HepG2 (cell line): ENCODE data around the gene DAB2IP. TPM values are rescaled to one million over a fixed set of nuclear protein-coding genes. Genes with fewer than 3 reads are reported as not detected.
A peak's percentile ranks its signal among the peaks of the same experiment; 100 is the strongest.

Experiments used
- ARHGAP35 ChIP-seq: sonication (generic); formaldehyde crosslinking; IDR thresholded peaks from 2 replicates; pipeline ENCODE4 v1.9.0; 2022; ENCODE audit warnings: mild to moderate bottlenecking, inconsistent platforms, moderate library complexity, missing genetic modification reagents, borderline replicate concordance
- FOXM1 ChIP-seq: sonication (generic); formaldehyde crosslinking; IDR thresholded peaks from 2 replicates; pipeline ENCODE4 v1.5.0; 2020; ENCODE audit warnings: missing genetic modification reagents
- GABPB1 ChIP-seq: IDR thresholded peaks from 2 replicates; pipeline ENCODE4 v1.6.1; 2016; ENCODE audit warnings: mild to moderate bottlenecking, missing genetic modification reagents, moderate library complexity, missing compliant biosample characterization
- GATAD2A ChIP-seq: IDR thresholded peaks from 2 replicates; pipeline ENCODE4 v1.6.1; 2016
- KDM6A ChIP-seq: IDR thresholded peaks from 2 replicates; pipeline ENCODE4 v1.6.1; 2016; ENCODE audit warnings: low read depth
- KLF13 ChIP-seq: sonication (generic); formaldehyde crosslinking; IDR thresholded peaks from 2 replicates; pipeline ENCODE4 v1.4.0; 2020; ENCODE audit warnings: mild to moderate bottlenecking, missing genetic modification reagents
- MTA3 ChIP-seq: sonication (generic); formaldehyde crosslinking; IDR thresholded peaks from 2 replicates; pipeline ENCODE4 v1.4.0; 2020; ENCODE audit warnings: missing genetic modification reagents
- MTERF4 ChIP-seq: sonication (generic); formaldehyde crosslinking; IDR thresholded peaks from 2 replicates; pipeline ENCODE4 v1.8.0; 2023; ENCODE audit warnings: mild to moderate bottlenecking, missing genetic modification reagents
- MXD4 ChIP-seq: IDR thresholded peaks from 2 replicates; pipeline ENCODE4 v1.6.1; 2016; ENCODE audit warnings: mild to moderate bottlenecking, missing biosample characterization, missing genetic modification reagents
- RFX1 ChIP-seq: fragments of 450-650 bp; IDR thresholded peaks from 2 replicates; pipeline ENCODE4 v1.6.1; 2017
- SMARCC2 ChIP-seq: fragments of 450-650 bp; IDR thresholded peaks from 2 replicates; pipeline ENCODE4 v1.6.1; 2017; ENCODE audit warnings: antibody characterized with exemption, mild to moderate bottlenecking
- STAT6 ChIP-seq: sonication (generic); formaldehyde crosslinking; IDR thresholded peaks from 2 replicates; pipeline ENCODE4 v1.4.0; 2020; ENCODE audit warnings: missing genetic modification reagents, mild to moderate bottlenecking, borderline replicate concordance
- TOPORS ChIP-seq: sonication (generic); formaldehyde crosslinking; IDR thresholded peaks from 2 replicates; pipeline ENCODE4 v1.8.0; 2023; ENCODE audit warnings: mild to moderate bottlenecking, missing genetic modification reagents
- ZFP62 ChIP-seq: sonication (generic); formaldehyde crosslinking; IDR thresholded peaks from 2 replicates; pipeline ENCODE4 v1.4.0; 2020; ENCODE audit warnings: missing genetic modification reagents
- ZNF350 ChIP-seq: sonication (generic); formaldehyde crosslinking; IDR thresholded peaks from 2 replicates; pipeline ENCODE4 v1.4.0; 2020; ENCODE audit warnings: mild to moderate bottlenecking, low read depth, missing genetic modification reagents, borderline replicate concordance
- ZNF672 ChIP-seq: sonication (generic); formaldehyde crosslinking; IDR thresholded peaks from 2 replicates; pipeline ENCODE4 v1.8.1; 2022; ENCODE audit warnings: missing genetic modification reagents
- ZNF780A ChIP-seq: sonication (generic); formaldehyde crosslinking; IDR thresholded peaks from 2 replicates; pipeline ENCODE4 v1.8.0; 2022; ENCODE audit warnings: mild to moderate bottlenecking, missing genetic modification reagents, moderate library complexity
- ZNF790 ChIP-seq: sonication (generic); formaldehyde crosslinking; IDR thresholded peaks from 2 replicates; pipeline ENCODE4 v1.8.0; 2022; ENCODE audit warnings: missing genetic modification reagents, mild to moderate bottlenecking, borderline replicate concordance
- ZNF879 ChIP-seq: sonication (generic); formaldehyde crosslinking; IDR thresholded peaks from 2 replicates; pipeline ENCODE4 v1.8.1; 2023; ENCODE audit warnings: missing genetic modification reagents
- polyA plus RNA-seq, 8 experiments: library from polyadenylated mRNA; depleted of rRNA in 3 of 8; stranded (reverse) in 7 of 8; unstranded in 1 of 8; fragments of >200 nt; fragmentation: Illumina TruSeq in 4 of 8; extraction: Trizol in 4 of 8; gene quantifications; 2 replicates each; pipeline versions ENCODE4 v1.2.1 to v1.2.3, GENCODE V29; 2011 to 2016; ENCODE audit warnings: low read depth in 4 of 8, missing spikeins in 1 of 8, mixed read lengths in 1 of 8; ENCODE audit not compliant: insufficient read depth in 1 of 8
- total RNA-seq, 5 experiments: library from RNA; depleted of rRNA; stranded (reverse); fragments of >200 nt; fragmentation: Illumina TruSeq; extraction: Trizol; gene quantifications; 2 replicates each; pipeline ENCODE4 v1.2.3, GENCODE V29; 2016; ENCODE audit warnings: low read depth in 1 of 5
- TF ChIP-seq, protein P1 (sequence below): sonication (generic); formaldehyde crosslinking; IDR thresholded peaks from 2 replicates; pipeline ENCODE4 v1.5.1; 2020; ENCODE audit warnings: missing genetic modification reagents, mild to moderate bottlenecking, borderline replicate concordance

Gene DAB2IP
- total and polyA plus RNA-seq, 2 of the 13 experiments (the other 11 are each of a cell fraction or from before 2014, with no cell fraction given): 25.3 to 37.9 TPM

DNA sequence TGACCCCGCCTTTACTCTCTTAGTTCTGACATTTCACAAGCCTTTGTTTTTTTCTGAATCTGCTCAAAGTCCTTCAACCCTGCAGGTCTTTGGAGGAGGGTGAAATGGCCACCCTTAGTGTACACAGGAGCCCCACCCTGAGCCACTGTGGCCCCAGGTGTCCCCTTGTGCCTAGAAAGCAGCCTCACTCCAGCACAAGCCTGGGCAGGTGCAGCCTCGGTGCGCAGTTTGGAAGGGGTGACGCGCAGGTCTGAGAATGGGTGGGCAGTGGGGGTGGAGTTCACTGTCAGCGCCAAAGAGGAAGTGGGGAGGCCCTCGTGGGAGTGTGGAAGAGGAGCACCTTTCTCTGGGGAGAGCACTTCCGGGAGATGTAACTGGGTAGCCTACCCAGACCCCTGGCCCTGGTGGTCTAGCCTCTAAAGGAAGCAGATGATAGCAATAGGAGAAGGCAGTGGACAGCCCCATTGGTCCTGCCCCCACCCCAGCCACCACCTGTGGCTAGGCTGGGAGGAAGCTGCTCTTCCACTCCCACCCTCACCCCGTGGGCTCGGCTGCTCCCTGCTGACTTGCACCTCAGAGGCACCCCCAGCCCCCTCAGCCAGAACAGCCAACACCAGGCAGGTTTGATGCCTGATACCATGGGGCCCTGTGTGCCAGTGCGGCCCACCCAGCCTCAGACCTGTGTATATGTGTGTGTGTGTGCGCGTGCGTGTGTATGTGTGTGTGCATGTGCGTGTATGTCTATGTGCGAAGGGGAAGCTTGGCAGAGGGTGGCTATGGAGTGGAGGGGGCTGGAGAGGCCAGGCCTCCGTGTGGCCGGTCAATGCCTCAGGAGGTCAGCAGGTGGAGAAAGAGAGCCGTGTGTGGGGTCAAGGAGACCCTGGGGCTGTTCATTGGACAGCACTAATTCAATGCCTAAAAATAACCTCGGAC, 16.8 kb upstream of the DAB2IP start (continued):
- TF ChIP-seq ZFP62 (no peak), FOXM1 (CRISPR knock-in tag) (no peak), RFX1 (no peak), ZNF780A (no peak), KLF13 (CRISPR knock-in tag) (no peak), GATAD2A (peak; percentile 28; the same call in 1 of the 2 replicates), GABPB1 (CRISPR knock-in tag) (peak; percentile 81), SMARCC2 (no peak), TOPORS (no peak), MTERF4 (0 out of 2 replicates have a peak, but pooled peaks have one; percentile 29), MTA3 (CRISPR knock-in tag) (no peak), KDM6A (CRISPR knock-in tag) (no peak; the same call in 1 of the 2 replicates), ZNF350 (CRISPR knock-in tag) (no peak), STAT6 (CRISPR knock-in tag) (no peak), ZNF879 (CRISPR knock-in tag) (no peak), ARHGAP35 (0 out of 2 replicates have a peak, but pooled peaks have one; percentile 20), ZNF672 (CRISPR knock-in tag) (no peak), MXD4 (CRISPR knock-in tag) (no peak), ZNF790 (CRISPR knock-in tag) (no peak)
- TF ChIP-seq, protein P1, sequence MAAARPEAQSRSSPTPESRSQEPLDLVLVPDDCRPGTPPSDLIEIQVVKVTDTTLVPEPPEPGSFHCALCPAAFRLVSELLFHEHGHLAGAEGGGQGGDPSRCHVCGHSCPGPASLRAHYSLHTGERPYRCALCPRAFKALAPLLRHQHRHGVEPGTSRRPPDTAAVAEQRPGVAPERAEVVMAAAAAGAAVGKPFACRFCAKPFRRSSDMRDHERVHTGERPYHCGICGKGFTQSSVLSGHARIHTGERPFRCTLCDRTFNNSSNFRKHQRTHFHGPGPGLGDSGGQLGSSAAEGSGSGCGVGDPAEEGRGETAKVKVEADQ (CRISPR knock-in tag): no peak
